HepG2 (cell line): ENCODE measurements around the gene FGFBP1.

Experiments used
- BHLHE40 ChIP-seq: IDR thresholded peaks from 2 replicates; pipeline ENCODE4 v1.6.1; 2011; ENCODE audit warnings: low read length, improper control_type of control experiment
- E2F1 ChIP-seq: sonication (generic); formaldehyde crosslinking; IDR thresholded peaks from 2 replicates; pipeline ENCODE4 v1.5.0; 2020; ENCODE audit warnings: missing genetic modification reagents
- FOXJ3 ChIP-seq: sonication (generic); formaldehyde crosslinking; IDR thresholded peaks from 2 replicates; pipeline ENCODE4 v1.4.0; 2020; ENCODE audit warnings: missing genetic modification reagents, mild to moderate bottlenecking, borderline replicate concordance
- KDM1A ChIP-seq: IDR thresholded peaks from 2 replicates; pipeline ENCODE4 v1.6.1; 2016; ENCODE audit warnings: missing compliant biosample characterization
- RNF2 ChIP-seq: fragments of 450-650 bp; conservative IDR thresholded peaks from 2 replicates; pipeline ENCODE4 v1.6.1; 2016; ENCODE audit warnings: low read depth
- ZZZ3 ChIP-seq: sonication (generic); formaldehyde crosslinking; IDR thresholded peaks from 2 replicates; pipeline ENCODE4 v1.4.0; 2020; ENCODE audit warnings: missing genetic modification reagents, mild to moderate bottlenecking, borderline replicate concordance

DNA sequence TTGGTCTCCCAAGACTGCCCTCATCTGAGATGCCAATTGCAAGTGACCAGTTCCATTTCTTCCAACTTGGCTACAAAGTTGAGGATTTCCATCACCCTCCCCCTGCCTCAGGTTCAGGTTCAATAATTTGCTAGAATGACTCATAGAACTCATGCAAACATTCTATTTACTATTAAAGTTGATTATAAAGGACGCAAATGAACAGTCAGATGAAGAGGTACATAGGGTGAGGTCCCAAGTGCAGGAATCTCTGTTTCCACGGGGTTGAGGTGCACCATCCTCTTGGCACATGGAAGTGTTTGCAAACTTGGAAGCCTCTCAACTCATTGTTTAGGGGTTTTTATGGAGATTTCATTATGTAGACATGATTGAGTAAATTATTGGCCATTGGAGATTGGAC lies 41.0 kb downstream of the FGFBP1 start:
- TF ChIP-seq ZZZ3 (CRISPR knock-in tag) (no peak), BHLHE40 (no peak), KDM1A (CRISPR knock-in tag) (no peak), RNF2 (no peak), E2F1 (CRISPR knock-in tag) (no peak), FOXJ3 (CRISPR knock-in tag) (no peak)
